HepG2 (cell line): ENCODE data around the gene CTIF. TPM values are rescaled to one million over a fixed set of nuclear protein-coding genes. Genes with fewer than 3 reads are reported as not detected.
A peak's percentile ranks its signal among the peaks of the same experiment; 100 is the strongest.

ENCODE experiments used
- BRD4 ChIP-seq: sonication (generic); formaldehyde crosslinking; IDR thresholded peaks from 2 replicates; pipeline ENCODE4 v1.4.0; 2020; ENCODE audit warnings: missing genetic modification reagents
- CBX5 ChIP-seq: sonication (generic); formaldehyde crosslinking; IDR thresholded peaks from 2 replicates; pipeline ENCODE4 v1.4.0; 2020; ENCODE audit warnings: missing genetic modification reagents, borderline replicate concordance
- HNRNPLL ChIP-seq: fragments of 200-400 bp; formaldehyde crosslinking; IDR thresholded peaks from 2 replicates; pipeline ENCODE4 v1.6.1; 2017; ENCODE audit warnings: mild to moderate bottlenecking, low read depth, low read length; ENCODE audit not compliant: poor library complexity, severe bottlenecking
- IRF2 ChIP-seq: IDR thresholded peaks from 2 replicates; pipeline ENCODE4 v1.6.1; 2018; ENCODE audit warnings: missing genetic modification reagents, missing compliant biosample characterization
- NFYB ChIP-seq: sonication (generic); formaldehyde crosslinking; IDR thresholded peaks from 2 replicates; pipeline ENCODE4 v1.4.0; 2020; ENCODE audit warnings: missing genetic modification reagents
- PHF20 ChIP-seq: sonication (generic); formaldehyde crosslinking; IDR thresholded peaks from 2 replicates; pipeline ENCODE4 v1.5.0; 2020; ENCODE audit warnings: mild to moderate bottlenecking, missing genetic modification reagents
- SOX6 ChIP-seq, 2 experiments: fragments of 450-650 bp in 1 of 2; sonication (generic) in 1 of 2; formaldehyde crosslinking in 1 of 2; IDR thresholded peaks; 2 replicates each; pipeline versions ENCODE4 v1.4.0 to v1.6.1; 2017 to 2020; ENCODE audit warnings: antibody characterized with exemption in 1 of 2, mild to moderate bottlenecking in 1 of 2, missing genetic modification reagents in 1 of 2
- SYNCRIP ChIP-seq: fragments of 200-400 bp; formaldehyde crosslinking; IDR thresholded peaks from 2 replicates; pipeline ENCODE4 v1.6.1; 2018; ENCODE audit warnings: mild to moderate bottlenecking, low read depth, low read length; ENCODE audit not compliant: insufficient read depth
- TBP ChIP-seq: sonication (generic); formaldehyde crosslinking; IDR thresholded peaks from 2 replicates; pipeline ENCODE4 v1.5.0; 2020; ENCODE audit warnings: missing genetic modification reagents
- TBX2 ChIP-seq: sonication (generic); formaldehyde crosslinking; IDR thresholded peaks from 2 replicates; pipeline ENCODE4 v1.5.0; 2020; ENCODE audit warnings: missing genetic modification reagents, mild to moderate bottlenecking, borderline replicate concordance
- ZFY ChIP-seq: sonication (generic); formaldehyde crosslinking; IDR thresholded peaks from 2 replicates; pipeline ENCODE4 v1.4.0; 2020; ENCODE audit warnings: missing genetic modification reagents
- ZNF251 ChIP-seq: sonication (generic); formaldehyde crosslinking; IDR thresholded peaks from 2 replicates; pipeline ENCODE4 v1.9.0; 2021; ENCODE audit warnings: mild to moderate bottlenecking, missing genetic modification reagents
- ZNF282 ChIP-seq: fragments of 450-650 bp; IDR thresholded peaks from 2 replicates; pipeline ENCODE4 v1.6.1; 2018; ENCODE audit not compliant: partially characterized antibody
- ZNF543 ChIP-seq: sonication (generic); formaldehyde crosslinking; IDR thresholded peaks from 2 replicates; pipeline ENCODE4 v1.4.0; 2020; ENCODE audit warnings: mild to moderate bottlenecking, missing genetic modification reagents
- ZNF557 ChIP-seq: sonication (generic); formaldehyde crosslinking; IDR thresholded peaks from 2 replicates; pipeline ENCODE4 v1.4.0; 2020; ENCODE audit warnings: missing genetic modification reagents
- ZNF850 ChIP-seq: sonication (generic); formaldehyde crosslinking; conservative IDR thresholded peaks from 2 replicates; pipeline ENCODE4 v1.9.0; 2021; ENCODE audit warnings: mild to moderate bottlenecking, missing genetic modification reagents
- ZSCAN12 ChIP-seq: sonication (generic); formaldehyde crosslinking; IDR thresholded peaks from 2 replicates; pipeline ENCODE4 v1.9.0; 2021; ENCODE audit warnings: mild to moderate bottlenecking, missing genetic modification reagents
- polyA plus RNA-seq, 8 experiments: library from polyadenylated mRNA; depleted of rRNA in 3 of 8; stranded (reverse) in 7 of 8; unstranded in 1 of 8; fragments of >200 nt; fragmentation: Illumina TruSeq in 4 of 8; extraction: Trizol in 4 of 8; gene quantifications; 2 replicates each; pipeline versions ENCODE4 v1.2.1 to v1.2.3, GENCODE V29; 2011 to 2016; ENCODE audit warnings: low read depth in 4 of 8, missing spikeins in 1 of 8, mixed read lengths in 1 of 8; ENCODE audit not compliant: insufficient read depth in 1 of 8
- total RNA-seq, 5 experiments: library from RNA; depleted of rRNA; stranded (reverse); fragments of >200 nt; fragmentation: Illumina TruSeq; extraction: Trizol; gene quantifications; 2 replicates each; pipeline ENCODE4 v1.2.3, GENCODE V29; 2016; ENCODE audit warnings: low read depth in 1 of 5
- TF ChIP-seq, protein P1 (sequence below): sonication (generic); formaldehyde crosslinking; IDR thresholded peaks from 2 replicates; pipeline ENCODE4 v1.9.0; 2021; ENCODE audit warnings: missing genetic modification reagents, mild to moderate bottlenecking, borderline replicate concordance
- TF ChIP-seq, protein P2 (sequence below): sonication (generic); formaldehyde crosslinking; IDR thresholded peaks from 2 replicates; pipeline ENCODE4 v1.5.0; 2020; ENCODE audit warnings: mild to moderate bottlenecking, missing genetic modification reagents, moderate library complexity
- TF ChIP-seq, protein P3 (sequence below): sonication (generic); formaldehyde crosslinking; IDR thresholded peaks from 2 replicates; pipeline ENCODE4 v1.4.0; 2020; ENCODE audit warnings: mild to moderate bottlenecking, missing genetic modification reagents
- TF ChIP-seq, protein P4 (sequence below): fragments of 450-650 bp; IDR thresholded peaks from 2 replicates; pipeline ENCODE4 v1.6.1; 2017
- TF ChIP-seq, protein P5 (sequence below): sonication (generic); formaldehyde crosslinking; IDR thresholded peaks from 2 replicates; pipeline ENCODE4 v1.4.0; 2020; ENCODE audit warnings: missing genetic modification reagents

The CTIF gene
- total and polyA plus RNA-seq, 2 of the 13 experiments (the other 11 are each of a cell fraction or from before 2014, with no cell fraction given): 18.2 to 28.0 TPM

DNA sequence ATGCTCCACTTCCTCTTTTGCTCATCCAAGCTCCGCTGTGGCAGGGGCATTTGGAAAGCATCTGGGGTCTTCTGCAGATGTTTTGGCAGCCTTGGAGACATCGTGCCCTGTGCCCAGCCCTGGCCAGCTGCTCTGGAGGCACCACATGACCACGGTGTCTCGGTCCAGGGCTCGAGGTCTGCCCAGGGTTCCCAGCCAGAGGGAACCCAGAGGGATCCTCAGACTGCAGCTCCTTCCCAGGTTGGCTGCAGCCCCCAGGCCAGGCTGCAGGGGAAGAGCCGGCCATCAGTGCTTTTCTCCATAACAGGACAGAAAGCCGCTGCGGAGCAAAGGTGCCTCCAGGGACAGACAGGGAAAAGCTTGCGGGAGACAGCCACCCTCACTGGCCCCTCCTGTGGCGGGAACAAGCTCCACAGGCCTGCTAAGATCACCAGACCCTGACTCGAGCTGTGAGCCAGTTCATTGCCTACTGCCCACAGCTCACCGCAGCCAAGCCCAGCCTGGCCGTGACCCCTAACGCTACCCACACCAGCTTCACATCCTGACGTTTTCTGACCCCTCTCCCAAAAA lies 337.2 kb downstream of the CTIF start (continued):
- TF ChIP-seq, protein P1, sequence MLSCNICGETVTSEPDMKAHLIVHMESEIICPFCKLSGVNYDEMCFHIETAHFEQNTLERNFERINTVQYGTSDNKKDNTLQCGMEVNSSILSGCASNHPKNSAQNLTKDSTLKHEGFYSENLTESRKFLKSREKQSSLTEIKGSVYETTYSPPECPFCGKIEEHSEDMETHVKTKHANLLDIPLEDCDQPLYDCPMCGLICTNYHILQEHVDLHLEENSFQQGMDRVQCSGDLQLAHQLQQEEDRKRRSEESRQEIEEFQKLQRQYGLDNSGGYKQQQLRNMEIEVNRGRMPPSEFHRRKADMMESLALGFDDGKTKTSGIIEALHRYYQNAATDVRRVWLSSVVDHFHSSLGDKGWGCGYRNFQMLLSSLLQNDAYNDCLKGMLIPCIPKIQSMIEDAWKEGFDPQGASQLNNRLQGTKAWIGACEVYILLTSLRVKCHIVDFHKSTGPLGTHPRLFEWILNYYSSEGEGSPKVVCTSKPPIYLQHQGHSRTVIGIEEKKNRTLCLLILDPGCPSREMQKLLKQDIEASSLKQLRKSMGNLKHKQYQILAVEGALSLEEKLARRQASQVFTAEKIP (CRISPR knock-in tag): no peak
- TF ChIP-seq ZFY: peak; percentile 33; the same call in 1 of the 2 replicates
- no peak for TF ChIP-seq ZSCAN12 (CRISPR knock-in tag)
- 0 out of 2 replicates have a peak, but pooled peaks have one; percentile 6 for TF ChIP-seq TBX2 (CRISPR knock-in tag)
- TF ChIP-seq SYNCRIP: no peak
- TF ChIP-seq, protein P2, sequence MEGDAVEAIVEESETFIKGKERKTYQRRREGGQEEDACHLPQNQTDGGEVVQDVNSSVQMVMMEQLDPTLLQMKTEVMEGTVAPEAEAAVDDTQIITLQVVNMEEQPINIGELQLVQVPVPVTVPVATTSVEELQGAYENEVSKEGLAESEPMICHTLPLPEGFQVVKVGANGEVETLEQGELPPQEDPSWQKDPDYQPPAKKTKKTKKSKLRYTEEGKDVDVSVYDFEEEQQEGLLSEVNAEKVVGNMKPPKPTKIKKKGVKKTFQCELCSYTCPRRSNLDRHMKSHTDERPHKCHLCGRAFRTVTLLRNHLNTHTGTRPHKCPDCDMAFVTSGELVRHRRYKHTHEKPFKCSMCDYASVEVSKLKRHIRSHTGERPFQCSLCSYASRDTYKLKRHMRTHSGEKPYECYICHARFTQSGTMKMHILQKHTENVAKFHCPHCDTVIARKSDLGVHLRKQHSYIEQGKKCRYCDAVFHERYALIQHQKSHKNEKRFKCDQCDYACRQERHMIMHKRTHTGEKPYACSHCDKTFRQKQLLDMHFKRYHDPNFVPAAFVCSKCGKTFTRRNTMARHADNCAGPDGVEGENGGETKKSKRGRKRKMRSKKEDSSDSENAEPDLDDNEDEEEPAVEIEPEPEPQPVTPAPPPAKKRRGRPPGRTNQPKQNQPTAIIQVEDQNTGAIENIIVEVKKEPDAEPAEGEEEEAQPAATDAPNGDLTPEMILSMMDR (CRISPR knock-in tag): peak; percentile 15; the same call in 1 of the 2 replicates
- TF ChIP-seq HNRNPLL: peak; percentile 24
- no peak for TF ChIP-seq SOX6 (IDR thresholded peaks at IDR 0.05)
- no peak for TF ChIP-seq SOX6 (CRISPR knock-in tag; IDR thresholded peaks at IDR 0.05)
- 0 out of 2 replicates have a peak, but pooled peaks have one; percentile 53 for TF ChIP-seq ZNF543 (CRISPR knock-in tag)
- no peak for TF ChIP-seq ZNF557 (CRISPR knock-in tag)
- TF ChIP-seq, protein P3, sequence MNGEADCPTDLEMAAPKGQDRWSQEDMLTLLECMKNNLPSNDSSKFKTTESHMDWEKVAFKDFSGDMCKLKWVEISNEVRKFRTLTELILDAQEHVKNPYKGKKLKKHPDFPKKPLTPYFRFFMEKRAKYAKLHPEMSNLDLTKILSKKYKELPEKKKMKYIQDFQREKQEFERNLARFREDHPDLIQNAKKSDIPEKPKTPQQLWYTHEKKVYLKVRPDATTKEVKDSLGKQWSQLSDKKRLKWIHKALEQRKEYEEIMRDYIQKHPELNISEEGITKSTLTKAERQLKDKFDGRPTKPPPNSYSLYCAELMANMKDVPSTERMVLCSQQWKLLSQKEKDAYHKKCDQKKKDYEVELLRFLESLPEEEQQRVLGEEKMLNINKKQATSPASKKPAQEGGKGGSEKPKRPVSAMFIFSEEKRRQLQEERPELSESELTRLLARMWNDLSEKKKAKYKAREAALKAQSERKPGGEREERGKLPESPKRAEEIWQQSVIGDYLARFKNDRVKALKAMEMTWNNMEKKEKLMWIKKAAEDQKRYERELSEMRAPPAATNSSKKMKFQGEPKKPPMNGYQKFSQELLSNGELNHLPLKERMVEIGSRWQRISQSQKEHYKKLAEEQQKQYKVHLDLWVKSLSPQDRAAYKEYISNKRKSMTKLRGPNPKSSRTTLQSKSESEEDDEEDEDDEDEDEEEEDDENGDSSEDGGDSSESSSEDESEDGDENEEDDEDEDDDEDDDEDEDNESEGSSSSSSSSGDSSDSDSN (CRISPR knock-in tag): peak; percentile 56
- TF ChIP-seq, protein P4, sequence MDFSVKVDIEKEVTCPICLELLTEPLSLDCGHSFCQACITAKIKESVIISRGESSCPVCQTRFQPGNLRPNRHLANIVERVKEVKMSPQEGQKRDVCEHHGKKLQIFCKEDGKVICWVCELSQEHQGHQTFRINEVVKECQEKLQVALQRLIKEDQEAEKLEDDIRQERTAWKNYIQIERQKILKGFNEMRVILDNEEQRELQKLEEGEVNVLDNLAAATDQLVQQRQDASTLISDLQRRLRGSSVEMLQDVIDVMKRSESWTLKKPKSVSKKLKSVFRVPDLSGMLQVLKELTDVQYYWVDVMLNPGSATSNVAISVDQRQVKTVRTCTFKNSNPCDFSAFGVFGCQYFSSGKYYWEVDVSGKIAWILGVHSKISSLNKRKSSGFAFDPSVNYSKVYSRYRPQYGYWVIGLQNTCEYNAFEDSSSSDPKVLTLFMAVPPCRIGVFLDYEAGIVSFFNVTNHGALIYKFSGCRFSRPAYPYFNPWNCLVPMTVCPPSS: no peak
- no peak for TF ChIP-seq ZNF850 (CRISPR knock-in tag)
- TF ChIP-seq BRD4: no peak
- TF ChIP-seq ZNF251 (CRISPR knock-in tag): no peak
- no peak for TF ChIP-seq PHF20 (CRISPR knock-in tag)
- TF ChIP-seq NFYB: no peak
- no peak for TF ChIP-seq TBP
- no peak for TF ChIP-seq ZNF282
- no peak for TF ChIP-seq IRF2 (CRISPR knock-in tag)
- TF ChIP-seq CBX5 (CRISPR knock-in tag): no peak
- TF ChIP-seq, protein P5, sequence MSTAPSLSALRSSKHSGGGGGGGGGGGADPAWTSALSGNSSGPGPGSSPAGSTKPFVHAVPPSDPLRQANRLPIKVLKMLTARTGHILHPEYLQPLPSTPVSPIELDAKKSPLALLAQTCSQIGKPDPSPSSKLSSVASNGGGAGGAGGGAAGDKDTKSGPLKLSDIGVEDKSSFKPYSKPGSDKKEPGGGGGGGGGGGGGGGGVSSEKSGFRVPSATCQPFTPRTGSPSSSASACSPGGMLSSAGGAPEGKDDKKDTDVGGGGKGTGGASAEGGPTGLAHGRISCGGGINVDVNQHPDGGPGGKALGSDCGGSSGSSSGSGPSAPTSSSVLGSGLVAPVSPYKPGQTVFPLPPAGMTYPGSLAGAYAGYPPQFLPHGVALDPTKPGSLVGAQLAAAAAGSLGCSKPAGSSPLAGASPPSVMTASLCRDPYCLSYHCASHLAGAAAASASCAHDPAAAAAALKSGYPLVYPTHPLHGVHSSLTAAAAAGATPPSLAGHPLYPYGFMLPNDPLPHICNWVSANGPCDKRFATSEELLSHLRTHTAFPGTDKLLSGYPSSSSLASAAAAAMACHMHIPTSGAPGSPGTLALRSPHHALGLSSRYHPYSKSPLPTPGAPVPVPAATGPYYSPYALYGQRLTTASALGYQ (CRISPR knock-in tag): no peak
